GM12865 (cell line): Measurements from ENCODE around the gene KANK2.

ENCODE experiments used
- DNase-seq: peaks from one replicate; pipeline ENCODE4 v3.0.0; 2010; ENCODE audit warnings: low read depth
- H3K4me3 ChIP-seq: 2 replicates; pipeline ENCODE4 v1.5.1; 2011; ENCODE audit warnings: mild to moderate bottlenecking, low read depth, low read length, control low read depth
- CTCF ChIP-seq: IDR thresholded peaks from 2 replicates; pipeline ENCODE4 v1.5.1; 2011; ENCODE audit warnings: low read length, control low read depth, low read depth, inconsistent platforms; ENCODE audit not compliant: insufficient read depth; ENCODE audit errors: missing control alignments

The KANK2 gene

GRCh38 chr19:11201791-11202190, 4.4 kb upstream of the KANK2 start:
- no peak for DNase-seq
- no peak overlapping the region for H3K4me3 ChIP-seq
- TF ChIP-seq CTCF: no peak

GRCh38 chr19:11200931-11201330, 3.6 kb upstream of the KANK2 start:
- H3K4me3 ChIP-seq: no peak overlapping the region
- no peak for DNase-seq
- no peak for TF ChIP-seq CTCF

- DNase-seq: no peak
- TF ChIP-seq CTCF: no peak
- H3K4me3 ChIP-seq: no peak overlapping the region
These were observed 2.8 kb upstream of the KANK2 start for GRCh38 chr19:11200015-11200574.

- H3K4me3 ChIP-seq: no peak overlapping the region
- no peak for DNase-seq
- no peak for TF ChIP-seq CTCF
These were observed 2.2 kb upstream of the KANK2 start for GRCh38 chr19:11199517-11199916.

- no peak for DNase-seq
- no peak overlapping the region for H3K4me3 ChIP-seq
- no peak for TF ChIP-seq CTCF
These were observed 1.6 kb upstream of the KANK2 start for GRCh38 chr19:11198769-11199424.

- TF ChIP-seq CTCF: no peak
- no peak for DNase-seq
- peak overlapping the region; percentile 92 for H3K4me3 ChIP-seq
These were observed 810 bp upstream of the KANK2 start for GRCh38 chr19:11198175-11198534.
